ENCODE data around the gene SOBP.

DNA sequence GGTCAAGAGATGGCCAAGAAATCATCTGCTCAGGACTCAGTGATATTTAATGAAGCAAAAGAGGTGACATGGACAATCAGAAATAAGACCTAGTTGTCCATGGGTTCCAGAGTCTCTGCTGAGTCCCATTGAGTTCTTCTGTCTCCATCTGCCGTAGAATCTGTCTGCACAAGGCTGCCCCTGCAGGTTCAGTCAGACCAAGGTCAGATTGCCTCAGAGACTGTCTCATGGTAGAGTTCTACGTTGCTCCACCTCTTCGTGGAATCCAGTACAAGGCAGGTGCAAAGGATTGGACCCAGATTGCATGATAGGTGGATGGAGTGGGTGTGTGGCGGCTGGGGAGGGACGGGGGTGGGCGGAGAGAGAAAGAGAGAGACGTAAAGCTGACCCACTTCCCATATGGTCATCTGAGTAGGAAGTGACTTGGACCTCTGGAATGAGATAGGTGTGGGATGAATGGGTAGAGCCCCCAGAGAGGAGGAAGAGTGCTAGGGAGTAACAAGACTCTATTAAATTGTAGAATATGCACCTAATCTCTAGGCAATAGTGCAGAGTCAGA, 75.3 kb downstream of the SOBP start:
- TF ChIP-seq, protein P1, sequence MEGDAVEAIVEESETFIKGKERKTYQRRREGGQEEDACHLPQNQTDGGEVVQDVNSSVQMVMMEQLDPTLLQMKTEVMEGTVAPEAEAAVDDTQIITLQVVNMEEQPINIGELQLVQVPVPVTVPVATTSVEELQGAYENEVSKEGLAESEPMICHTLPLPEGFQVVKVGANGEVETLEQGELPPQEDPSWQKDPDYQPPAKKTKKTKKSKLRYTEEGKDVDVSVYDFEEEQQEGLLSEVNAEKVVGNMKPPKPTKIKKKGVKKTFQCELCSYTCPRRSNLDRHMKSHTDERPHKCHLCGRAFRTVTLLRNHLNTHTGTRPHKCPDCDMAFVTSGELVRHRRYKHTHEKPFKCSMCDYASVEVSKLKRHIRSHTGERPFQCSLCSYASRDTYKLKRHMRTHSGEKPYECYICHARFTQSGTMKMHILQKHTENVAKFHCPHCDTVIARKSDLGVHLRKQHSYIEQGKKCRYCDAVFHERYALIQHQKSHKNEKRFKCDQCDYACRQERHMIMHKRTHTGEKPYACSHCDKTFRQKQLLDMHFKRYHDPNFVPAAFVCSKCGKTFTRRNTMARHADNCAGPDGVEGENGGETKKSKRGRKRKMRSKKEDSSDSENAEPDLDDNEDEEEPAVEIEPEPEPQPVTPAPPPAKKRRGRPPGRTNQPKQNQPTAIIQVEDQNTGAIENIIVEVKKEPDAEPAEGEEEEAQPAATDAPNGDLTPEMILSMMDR (IDR thresholded peaks at IDR 0.05): no peak
- TF ChIP-seq CREB1 (CRISPR knock-in tag; IDR thresholded peaks at IDR 0.05) (no peak), JUN (CRISPR knock-in tag; IDR thresholded peaks at IDR 0.05) (no peak), FOXP1 (CRISPR knock-in tag; IDR thresholded peaks at IDR 0.05; ENCODE audit: borderline replicate concordance) (no peak)
- TF ChIP-seq, protein P2, sequence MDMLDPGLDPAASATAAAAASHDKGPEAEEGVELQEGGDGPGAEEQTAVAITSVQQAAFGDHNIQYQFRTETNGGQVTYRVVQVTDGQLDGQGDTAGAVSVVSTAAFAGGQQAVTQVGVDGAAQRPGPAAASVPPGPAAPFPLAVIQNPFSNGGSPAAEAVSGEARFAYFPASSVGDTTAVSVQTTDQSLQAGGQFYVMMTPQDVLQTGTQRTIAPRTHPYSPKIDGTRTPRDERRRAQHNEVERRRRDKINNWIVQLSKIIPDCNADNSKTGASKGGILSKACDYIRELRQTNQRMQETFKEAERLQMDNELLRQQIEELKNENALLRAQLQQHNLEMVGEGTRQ (CRISPR knock-in tag; IDR thresholded peaks at IDR 0.05): no peak
- TF ChIP-seq, protein P3, sequence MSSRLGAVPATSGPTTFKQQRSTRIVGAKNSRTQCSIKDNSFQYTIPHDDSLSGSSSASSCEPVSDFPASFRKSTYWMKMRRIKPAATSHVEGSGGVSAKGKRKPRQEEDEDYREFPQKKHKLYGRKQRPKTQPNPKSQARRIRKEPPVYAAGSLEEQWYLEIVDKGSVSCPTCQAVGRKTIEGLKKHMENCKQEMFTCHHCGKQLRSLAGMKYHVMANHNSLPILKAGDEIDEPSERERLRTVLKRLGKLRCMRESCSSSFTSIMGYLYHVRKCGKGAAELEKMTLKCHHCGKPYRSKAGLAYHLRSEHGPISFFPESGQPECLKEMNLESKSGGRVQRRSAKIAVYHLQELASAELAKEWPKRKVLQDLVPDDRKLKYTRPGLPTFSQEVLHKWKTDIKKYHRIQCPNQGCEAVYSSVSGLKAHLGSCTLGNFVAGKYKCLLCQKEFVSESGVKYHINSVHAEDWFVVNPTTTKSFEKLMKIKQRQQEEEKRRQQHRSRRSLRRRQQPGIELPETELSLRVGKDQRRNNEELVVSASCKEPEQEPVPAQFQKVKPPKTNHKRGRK (CRISPR knock-in tag; IDR thresholded peaks at IDR 0.05; ENCODE audit: borderline replicate concordance): no peak
- TF ChIP-seq, protein P4, sequence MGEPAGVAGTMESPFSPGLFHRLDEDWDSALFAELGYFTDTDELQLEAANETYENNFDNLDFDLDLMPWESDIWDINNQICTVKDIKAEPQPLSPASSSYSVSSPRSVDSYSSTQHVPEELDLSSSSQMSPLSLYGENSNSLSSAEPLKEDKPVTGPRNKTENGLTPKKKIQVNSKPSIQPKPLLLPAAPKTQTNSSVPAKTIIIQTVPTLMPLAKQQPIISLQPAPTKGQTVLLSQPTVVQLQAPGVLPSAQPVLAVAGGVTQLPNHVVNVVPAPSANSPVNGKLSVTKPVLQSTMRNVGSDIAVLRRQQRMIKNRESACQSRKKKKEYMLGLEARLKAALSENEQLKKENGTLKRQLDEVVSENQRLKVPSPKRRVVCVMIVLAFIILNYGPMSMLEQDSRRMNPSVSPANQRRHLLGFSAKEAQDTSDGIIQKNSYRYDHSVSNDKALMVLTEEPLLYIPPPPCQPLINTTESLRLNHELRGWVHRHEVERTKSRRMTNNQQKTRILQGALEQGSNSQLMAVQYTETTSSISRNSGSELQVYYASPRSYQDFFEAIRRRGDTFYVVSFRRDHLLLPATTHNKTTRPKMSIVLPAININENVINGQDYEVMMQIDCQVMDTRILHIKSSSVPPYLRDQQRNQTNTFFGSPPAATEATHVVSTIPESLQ (CRISPR knock-in tag; IDR thresholded peaks at IDR 0.05): no peak
- TF ChIP-seq, protein P5, sequence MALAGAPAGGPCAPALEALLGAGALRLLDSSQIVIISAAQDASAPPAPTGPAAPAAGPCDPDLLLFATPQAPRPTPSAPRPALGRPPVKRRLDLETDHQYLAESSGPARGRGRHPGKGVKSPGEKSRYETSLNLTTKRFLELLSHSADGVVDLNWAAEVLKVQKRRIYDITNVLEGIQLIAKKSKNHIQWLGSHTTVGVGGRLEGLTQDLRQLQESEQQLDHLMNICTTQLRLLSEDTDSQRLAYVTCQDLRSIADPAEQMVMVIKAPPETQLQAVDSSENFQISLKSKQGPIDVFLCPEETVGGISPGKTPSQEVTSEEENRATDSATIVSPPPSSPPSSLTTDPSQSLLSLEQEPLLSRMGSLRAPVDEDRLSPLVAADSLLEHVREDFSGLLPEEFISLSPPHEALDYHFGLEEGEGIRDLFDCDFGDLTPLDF (CRISPR knock-in tag; IDR thresholded peaks at IDR 0.05): no peak
- TF ChIP-seq, protein P6, sequence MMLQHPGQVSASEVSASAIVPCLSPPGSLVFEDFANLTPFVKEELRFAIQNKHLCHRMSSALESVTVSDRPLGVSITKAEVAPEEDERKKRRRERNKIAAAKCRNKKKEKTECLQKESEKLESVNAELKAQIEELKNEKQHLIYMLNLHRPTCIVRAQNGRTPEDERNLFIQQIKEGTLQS (CRISPR knock-in tag; conservative IDR thresholded peaks at IDR 0.05): no peak

Data from WTC11 (cell line).